A673 (cell line): Measurements from ENCODE around the gene BRSK2.

Experiments used
- CTCF ChIP-seq: fragments of 300-800, 200-600 bp; sonication (generic); conservative IDR thresholded peaks from 2 replicates; pipeline ENCODE4 v1.5.1; 2017; ENCODE audit warnings: low read depth, mild to moderate bottlenecking, antibody characterized with exemption, low read length, moderate library complexity, mixed read lengths
- EZH2 ChIP-seq: fragments of 200-600 bp; sonication (generic); IDR thresholded peaks from 2 replicates; pipeline ENCODE4 v1.6.1; 2017; ENCODE audit warnings: borderline replicate concordance, low read depth, mild to moderate bottlenecking, mixed read lengths, antibody characterized with exemption, low read length; ENCODE audit not compliant: poor library complexity, severe bottlenecking

- TF ChIP-seq CTCF (no peak), EZH2 (no peak)
Measured at GRCh38 chr11:1368966-1369365, 20.8 kb upstream of the BRSK2 start.
